K562 (cell line): ENCODE data around the gene PRKACB. TPM values are rescaled to one million over a fixed set of nuclear protein-coding genes. Genes with fewer than 3 reads are reported as not detected.

Source experiments
- ATF1 ChIP-seq, 2 experiments: fragments of 450-650 bp in 1 of 2; IDR thresholded peaks; 2 replicates each; pipeline ENCODE4 v1.6.1; 2016; ENCODE audit warnings: missing compliant biosample characterization in 1 of 2, missing genetic modification characterization in 1 of 2
- COPS2 ChIP-seq: fragments of 450-650 bp; conservative IDR thresholded peaks from 2 replicates; pipeline ENCODE4 v1.6.1; 2016; ENCODE audit warnings: mild to moderate bottlenecking, moderate library complexity
- DACH1 ChIP-seq: fragments of 450-650 bp; IDR thresholded peaks from 2 replicates; pipeline ENCODE4 v1.6.1; 2018; ENCODE audit not compliant: partially characterized antibody
- ELF4 ChIP-seq: fragments of 450-650 bp; formaldehyde crosslinking; IDR thresholded peaks from 2 replicates; pipeline ENCODE4 v1.4.0; 2022; ENCODE audit warnings: missing genetic modification characterization
- FIP1L1 ChIP-seq: fragments of 200-400 bp; formaldehyde crosslinking; IDR thresholded peaks from 2 replicates; pipeline ENCODE4 v1.6.1; 2018; ENCODE audit warnings: mild to moderate bottlenecking, low read depth, low read length; ENCODE audit not compliant: poor library complexity, severe bottlenecking
- GATA2 ChIP-seq: sonication (generic); formaldehyde crosslinking; IDR thresholded peaks from 2 replicates; pipeline ENCODE4 v1.4.0; 2020; ENCODE audit warnings: mild to moderate bottlenecking, missing genetic modification reagents
- IRF2 ChIP-seq: sonication (generic); formaldehyde crosslinking; IDR thresholded peaks from 2 replicates; pipeline ENCODE4 v1.8.1; 2022; ENCODE audit warnings: mild to moderate bottlenecking, missing genetic modification reagents
- KDM4B ChIP-seq, 2 experiments: fragments of 450-650 bp in 1 of 2; sonication (generic) in 1 of 2; IDR thresholded peaks; 2 replicates each; pipeline ENCODE4 v1.6.1; 2016 to 2017; ENCODE audit warnings: borderline replicate concordance in 2 of 2, antibody characterized with exemption in 1 of 2, low read depth in 1 of 2, mild to moderate bottlenecking in 1 of 2
- LEF1 ChIP-seq: fragments of 450-650 bp; IDR thresholded peaks from 2 replicates; pipeline ENCODE4 v1.6.1; 2016; ENCODE audit warnings: mild to moderate bottlenecking
- MBD2 ChIP-seq: sonication (generic); IDR thresholded peaks from 2 replicates; pipeline ENCODE4 v1.6.1; 2016; ENCODE audit warnings: low read depth, borderline replicate concordance
- NCOR1 ChIP-seq: fragments of 450-650 bp; IDR thresholded peaks from 2 replicates; pipeline ENCODE4 v1.6.1; 2016; ENCODE audit warnings: mild to moderate bottlenecking, moderate library complexity
- NR2C2 ChIP-seq, 2 experiments: fragments of 200-800 bp in 1 of 2; sonication (Bioruptor generic) in 1 of 2; sonication (generic) in 1 of 2; formaldehyde crosslinking in 1 of 2; IDR thresholded peaks; 2 replicates each; pipeline versions ENCODE4 v1.6.1 to v1.8.0; 2016 to 2022; ENCODE audit warnings: mild to moderate bottlenecking in 1 of 2, missing compliant biosample characterization in 1 of 2, missing genetic modification characterization in 1 of 2, missing genetic modification reagents in 1 of 2
- NR2F6 ChIP-seq: fragments of 450-650 bp; formaldehyde crosslinking; IDR thresholded peaks from 2 replicates; pipeline ENCODE4 v1.4.0; 2020; ENCODE audit warnings: mild to moderate bottlenecking
- OTX1 ChIP-seq: fragments of 450-650 bp; formaldehyde crosslinking; IDR thresholded peaks from 2 replicates; pipeline ENCODE4 v1.4.0; 2022; ENCODE audit warnings: mild to moderate bottlenecking
- PCBP1 ChIP-seq: fragments of 200-400 bp; formaldehyde crosslinking; IDR thresholded peaks from 2 replicates; pipeline ENCODE4 v1.6.1; 2018; ENCODE audit warnings: mild to moderate bottlenecking, low read depth, low read length; ENCODE audit not compliant: poor library complexity, severe bottlenecking
- POLR2A ChIP-seq: fragments of 450-650 bp; conservative IDR thresholded peaks from 2 replicates; pipeline ENCODE4 v1.6.1; 2016
- THAP12 ChIP-seq: fragments of 250-450 bp; sonication (Bioruptor Pico); IDR thresholded peaks from 2 replicates; pipeline ENCODE4 v1.9.0; 2021; ENCODE audit warnings: mild to moderate bottlenecking, inconsistent platforms
- ZNF253 ChIP-seq: fragments of 250-450 bp; sonication (Bioruptor Pico); conservative IDR thresholded peaks from 2 replicates; pipeline ENCODE4 v1.6.1; 2021; ENCODE audit warnings: mild to moderate bottlenecking
- polyA plus RNA-seq, 8 experiments: library from polyadenylated mRNA; depleted of rRNA in 4 of 8; stranded (reverse) in 5 of 8; unstranded in 3 of 8; fragments of >200 nt; fragmentation: Nextera tagmentation in 2 of 8; fragmentation: Illumina TruSeq in 1 of 8; extraction: Ambion mirVana in 2 of 8; extraction: Trizol in 1 of 8; gene quantifications; 2 replicates each; pipeline versions ENCODE4 v1.2.1 to v1.2.3, GENCODE V29; 2011 to 2014; ENCODE audit warnings: inconsistent platforms in 1 of 8, missing spikeins in 1 of 8
- total RNA-seq, 7 experiments: library from RNA; depleted of rRNA in 6 of 7; stranded (reverse); fragments of >200 nt in 6 of 7; fragmentation: Illumina TruSeq in 2 of 7; extraction: Trizol in 2 of 7; gene quantifications; 2 replicates each; pipeline versions ENCODE4 v1.2.1 to v1.2.3, GENCODE V29; 2011 to 2021; ENCODE audit warnings: low replicate concordance in 1 of 7

Gene PRKACB
- total and polyA plus RNA-seq, 9 of the 15 experiments (the other 6 are each of a cell fraction or from before 2014, with no cell fraction given) = 1.1 to 5.2 (median 2.8) TPM

- TF ChIP-seq GATA2 (CRISPR knock-in tag) (peak; percentile 76), ELF4 (CRISPR knock-in tag) (peak; percentile 76; the same call in 1 of the 2 replicates), MBD2 (peak; percentile 40; the same call in 1 of the 2 replicates), NCOR1 (peak; percentile 76), KDM4B (IDR thresholded peaks at IDR 0.05; ENCODE audit: borderline replicate concordance in 2 of 2, low read depth in 1 of 2) (no peak), NR2C2 (CRISPR knock-in tag; IDR thresholded peaks at IDR 0.05) (no peak; the same call in 1 of the 2 replicates), NR2C2 (tag; IDR thresholded peaks at IDR 0.05) (peak; percentile 93), THAP12 (CRISPR knock-in tag) (no peak), OTX1 (CRISPR knock-in tag) (0 out of 2 replicates have a peak, but pooled peaks have one; percentile 73), LEF1 (peak; percentile 91), FIP1L1 (no peak), POLR2A (no peak), DACH1 (peak; percentile 91), NR2F6 (no peak), ZNF253 (CRISPR knock-in tag) (0 out of 2 replicates have a peak, but pooled peaks have one; percentile 46), COPS2 (no peak), PCBP1 (no peak), ATF1 (CRISPR knock-in tag; IDR thresholded peaks at IDR 0.05) (no peak), ATF1 (tag; IDR thresholded peaks at IDR 0.05) (peak; percentile 77), IRF2 (CRISPR knock-in tag) (no peak)
Observed at GRCh38 chr1:84103197-84103992, 40.7 kb upstream of the PRKACB start (continued).
